Thoracic aorta (tissue), 2 donors: Measurements from ENCODE around the gene CNKSR3. TPM values are rescaled to one million over a fixed set of nuclear protein-coding genes. Genes with fewer than 3 reads are reported as not detected.

ENCODE experiments used
- ATAC-seq: fragments of 150-250 bp; one replicate; pipeline ENCODE4 v1.8.0; 2017; ENCODE audit warnings: low read depth; ENCODE audit not compliant: insufficient number of reproducible peaks, low FRiP score
- DNase-seq: peaks from one replicate; pipeline ENCODE4 v3.0.0-alpha.2; 2020; ENCODE audit warnings: low spot score
- H3K27ac ChIP-seq, 2 donors: fragments of 200-600 bp; sonication (generic); 1 replicate in 1 of 2; 2 replicates in 1 of 2; pipeline ENCODE4 v1.5.1; 2016; ENCODE audit warnings: mild to moderate bottlenecking in 2 of 2, moderate library complexity in 2 of 2
- H3K27me3 ChIP-seq: fragments of 200-600 bp; sonication (generic); replicated peaks from 2 replicates; pipeline ENCODE4 v1.6.0; 2016; ENCODE audit warnings: mild to moderate bottlenecking; ENCODE audit not compliant: insufficient read depth
- H3K36me3 ChIP-seq: fragments of 200-600 bp; sonication (generic); one replicate; pipeline ENCODE4 v1.5.1; 2016
- H3K4me1 ChIP-seq, 2 donors: fragments of 200-600 bp; sonication (generic); 1 replicate in 1 of 2; 2 replicates in 1 of 2; pipeline versions ENCODE4 v1.5.1 to v1.6.0; 2016; ENCODE audit warnings: low read depth in 2 of 2, mild to moderate bottlenecking in 1 of 2; ENCODE audit not compliant: control insufficient read depth in 1 of 2
- H3K4me3 ChIP-seq: fragments of 200-600 bp; sonication (generic); 2 replicates; pipeline ENCODE4 v1.5.1; 2016; ENCODE audit warnings: mild to moderate bottlenecking
- H3K9me3 ChIP-seq: fragments of 200-600 bp; sonication (generic); 2 replicates; pipeline ENCODE4 v1.5.1; 2016
- total RNA-seq, 2 donors: library from RNA; depleted of rRNA; stranded (reverse); fragments of >200 nt; gene quantifications; one replicate each; pipeline versions ENCODE4 v1.1.0 to v1.2.3, GENCODE V29; 2016
- TF ChIP-seq, protein P1 (sequence below): fragments of 200-600 bp; sonication (generic); IDR thresholded peaks from one replicate; pipeline ENCODE4 v1.5.1; 2019; ENCODE audit warnings: antibody characterized with exemption

The CNKSR3 gene
- total RNA-seq, 2 donors from 2014 or later, result 20.2 to 22.9 TPM

DNA sequence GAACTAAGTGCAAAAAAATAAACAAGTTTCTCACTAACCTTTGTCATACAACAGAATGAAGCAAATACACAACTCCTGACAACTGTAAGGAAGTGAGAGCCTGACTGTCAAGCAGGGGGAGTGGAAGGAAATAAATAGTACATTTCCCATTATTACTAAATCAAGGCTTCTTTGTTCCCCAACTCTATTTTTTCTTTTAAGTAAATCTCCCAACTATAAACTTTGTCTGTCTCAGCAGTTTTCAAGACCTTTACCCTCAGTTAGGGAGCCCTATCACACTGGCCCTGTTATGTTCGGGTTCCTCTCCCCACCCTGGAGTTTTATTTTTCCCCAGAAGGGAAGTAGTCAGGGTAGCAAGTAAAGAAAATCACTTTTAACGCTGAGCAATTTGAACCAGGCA lies 129.7 kb downstream of the CNKSR3 start:
- Histone ChIP-seq H3K27ac (no peak overlapping the region), H3K4me1 (peaks cover 0 to 7% of the 10 kb centered on the region in 2 donors), H3K36me3 (no peaks in the 10 kb centered on the region), H3K4me3 (no peak overlapping the region), H3K27me3 (no peaks in the 10 kb centered on the region), H3K9me3 (no peaks in the 10 kb centered on the region)
- TF ChIP-seq, protein P1, sequence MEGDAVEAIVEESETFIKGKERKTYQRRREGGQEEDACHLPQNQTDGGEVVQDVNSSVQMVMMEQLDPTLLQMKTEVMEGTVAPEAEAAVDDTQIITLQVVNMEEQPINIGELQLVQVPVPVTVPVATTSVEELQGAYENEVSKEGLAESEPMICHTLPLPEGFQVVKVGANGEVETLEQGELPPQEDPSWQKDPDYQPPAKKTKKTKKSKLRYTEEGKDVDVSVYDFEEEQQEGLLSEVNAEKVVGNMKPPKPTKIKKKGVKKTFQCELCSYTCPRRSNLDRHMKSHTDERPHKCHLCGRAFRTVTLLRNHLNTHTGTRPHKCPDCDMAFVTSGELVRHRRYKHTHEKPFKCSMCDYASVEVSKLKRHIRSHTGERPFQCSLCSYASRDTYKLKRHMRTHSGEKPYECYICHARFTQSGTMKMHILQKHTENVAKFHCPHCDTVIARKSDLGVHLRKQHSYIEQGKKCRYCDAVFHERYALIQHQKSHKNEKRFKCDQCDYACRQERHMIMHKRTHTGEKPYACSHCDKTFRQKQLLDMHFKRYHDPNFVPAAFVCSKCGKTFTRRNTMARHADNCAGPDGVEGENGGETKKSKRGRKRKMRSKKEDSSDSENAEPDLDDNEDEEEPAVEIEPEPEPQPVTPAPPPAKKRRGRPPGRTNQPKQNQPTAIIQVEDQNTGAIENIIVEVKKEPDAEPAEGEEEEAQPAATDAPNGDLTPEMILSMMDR, result no peak
- ATAC-seq (no peak), DNase-seq (no peak)

DNA sequence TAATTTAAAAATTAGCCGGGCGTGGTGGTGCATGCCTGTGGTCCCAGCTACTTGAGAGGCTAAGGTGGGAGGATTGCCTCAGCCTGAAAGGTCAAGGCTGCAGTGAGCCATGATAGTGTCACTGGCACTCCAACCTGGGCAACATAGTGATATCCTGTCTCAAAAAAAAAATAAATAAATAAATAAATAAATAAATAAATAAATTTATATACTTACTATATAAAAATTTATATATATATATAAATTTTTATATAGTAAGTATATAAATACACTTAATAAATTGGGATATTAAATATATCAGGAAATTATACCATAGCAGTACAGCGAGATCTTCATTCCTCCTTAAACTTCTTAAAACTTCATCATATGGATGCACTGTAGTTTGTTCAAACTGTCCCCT lies 130.9 kb downstream of the CNKSR3 start:
- no peak for ATAC-seq
- Histone ChIP-seq H3K4me3 (no peak overlapping the region), H3K9me3 (no peaks in the 10 kb centered on the region), H3K27ac (no peak overlapping the region), H3K4me1 (peaks cover 0 to 5% of the 10 kb centered on the region in 2 donors), H3K36me3 (no peaks in the 10 kb centered on the region), H3K27me3 (no peaks in the 10 kb centered on the region)
- DNase-seq, result no peak
- TF ChIP-seq, protein P1, result no peak

DNA sequence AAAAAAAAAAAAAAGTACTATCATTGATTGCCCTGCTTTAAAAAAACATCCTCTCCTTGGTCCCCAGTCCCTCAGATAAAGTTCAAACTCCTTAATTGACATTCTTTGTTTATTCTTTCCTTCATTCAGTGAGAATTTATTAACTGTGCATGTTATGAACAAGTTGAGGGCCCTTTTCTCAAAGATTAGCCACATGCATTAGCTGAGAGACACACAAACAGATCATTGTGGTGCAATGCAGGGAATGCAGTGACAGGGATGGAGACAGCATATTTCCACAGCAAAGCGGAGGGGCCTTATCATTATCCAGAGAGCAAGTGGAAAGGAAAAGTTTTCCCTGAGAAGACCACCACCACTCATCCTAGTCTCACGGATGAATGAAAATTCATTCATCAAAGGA lies 132.0 kb downstream of the CNKSR3 start:
- H3K4me3 ChIP-seq, result no peak overlapping the region
- H3K4me1 ChIP-seq, result no peaks in the 10 kb centered on the region
- H3K9me3 ChIP-seq, result no peaks in the 10 kb centered on the region
- no peak for ATAC-seq
- TF ChIP-seq, protein P1, result no peak
- no peak for DNase-seq
- H3K27ac ChIP-seq, result no peak overlapping the region
- no peaks in the 10 kb centered on the region for H3K36me3 ChIP-seq
- H3K27me3 ChIP-seq, result no peaks in the 10 kb centered on the region

DNA sequence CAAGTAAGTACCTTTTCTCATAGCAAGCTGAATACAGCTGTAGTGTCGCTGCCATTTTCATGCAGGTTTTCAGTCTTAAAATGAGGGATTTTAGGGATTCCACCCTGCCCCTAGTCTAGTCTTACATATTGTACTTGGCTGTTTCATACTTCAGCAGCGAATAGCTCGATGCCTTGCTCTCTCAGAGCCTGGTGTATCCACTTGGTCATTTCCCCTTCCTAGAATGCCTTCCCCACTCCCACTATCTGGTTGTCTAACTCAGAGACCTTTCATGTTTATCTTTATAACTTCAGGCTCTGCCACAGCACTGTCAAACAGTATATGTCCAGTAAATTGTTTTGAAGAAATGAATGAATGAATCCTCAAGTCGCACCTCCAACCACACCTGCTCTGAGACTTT lies 132.8 kb downstream of the CNKSR3 start:
- Histone ChIP-seq H3K36me3 (no peaks in the 10 kb centered on the region), H3K27ac (no peak overlapping the region), H3K27me3 (no peaks in the 10 kb centered on the region), H3K9me3 (no peaks in the 10 kb centered on the region), H3K4me1 (no peaks in the 10 kb centered on the region), H3K4me3 (no peak overlapping the region)
- TF ChIP-seq, protein P1, result no peak
- DNase-seq, result no peak
- ATAC-seq, result no peak

DNA sequence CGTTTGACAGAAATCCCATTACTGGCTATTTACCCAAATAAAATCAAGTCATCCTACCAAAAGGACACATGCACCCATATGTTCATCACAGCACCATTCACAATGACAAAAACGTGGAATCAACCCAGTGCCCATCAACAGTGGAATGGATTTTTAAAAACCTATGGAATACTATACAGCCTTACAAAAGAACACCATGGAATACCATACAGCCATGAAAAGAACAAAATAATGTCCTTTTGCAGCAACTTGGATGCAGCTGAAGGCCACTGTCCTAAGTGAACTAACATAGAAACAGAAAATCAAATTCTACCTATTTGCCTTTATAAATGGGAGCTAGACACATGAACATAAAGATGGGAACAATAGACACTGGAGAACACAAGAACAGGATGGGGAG lies 136.5 kb downstream of the CNKSR3 start:
- no peak overlapping the region for H3K4me3 ChIP-seq
- no peaks in the 10 kb centered on the region for H3K27me3 ChIP-seq
- DNase-seq (no peak), ATAC-seq (no peak)
- no peaks in the 10 kb centered on the region for H3K9me3 ChIP-seq
- H3K27ac ChIP-seq, result no peak overlapping the region
- peaks cover 0 to 9% of the 10 kb centered on the region in 2 donors for H3K4me1 ChIP-seq
- TF ChIP-seq, protein P1, result no peak
- no peaks in the 10 kb centered on the region for H3K36me3 ChIP-seq
